GM23248 (cell line): ENCODE data around the gene OR4B1.

Source experiments
- EZH2 ChIP-seq: fragments of 200-600 bp; sonication (generic); IDR thresholded peaks from 2 replicates; pipeline ENCODE4 v1.6.1; 2018; ENCODE audit warnings: antibody characterized with exemption, mild to moderate bottlenecking; ENCODE audit not compliant: insufficient read depth, poor library complexity, severe bottlenecking
- EZH2phosphoT487 ChIP-seq: fragments of 200-600 bp; sonication (generic); IDR thresholded peaks from 2 replicates; pipeline ENCODE4 v1.6.1; 2018; ENCODE audit warnings: antibody characterized with exemption, moderate library complexity, mild to moderate bottlenecking, low read depth; ENCODE audit not compliant: insufficient read depth

GRCh38 chr11:48184452-48184851 lies 32.2 kb upstream of the OR4B1 start:
- no peak for TF ChIP-seq EZH2phosphoT487
- TF ChIP-seq EZH2: no peak
